HL-60 (cell line): ENCODE results near the gene RTN4IP1.

Experiments
- DNase-seq, 2 experiments: peaks; one replicate each; pipeline ENCODE4 v3.0.0-alpha.2; 2010 to 2020; ENCODE audit warnings: low read depth in 1 of 2, low spot score in 1 of 2
- H3K27ac ChIP-seq: fragments of 250-450 bp; sonication (Bioruptor Pico); replicated peaks from 2 replicates; pipeline ENCODE4 v1.5.1; 2020; ENCODE audit warnings: mild to moderate bottlenecking, moderate library complexity
- H3K27me3 ChIP-seq: fragments of 250-450 bp; sonication (Bioruptor Pico); 2 replicates; pipeline ENCODE4 v1.5.1; 2021; ENCODE audit warnings: mild to moderate bottlenecking, moderate library complexity; ENCODE audit not compliant: insufficient read depth, poor library complexity, severe bottlenecking
- H3K4me3 ChIP-seq: replicated peaks from 2 replicates; pipeline ENCODE4 v1.5.1; 2011; ENCODE audit warnings: mild to moderate bottlenecking, control low read depth, low read length; ENCODE audit not compliant: insufficient read depth
- CTCF ChIP-seq: IDR thresholded peaks from one replicate; pipeline ENCODE4 v1.5.1; 2011; ENCODE audit warnings: low read length, control low read depth, inconsistent platforms; ENCODE audit not compliant: insufficient read depth
- GABPA ChIP-seq: IDR thresholded peaks from 2 replicates; pipeline ENCODE4 v1.6.1; 2012; ENCODE audit warnings: low read depth
- POLR2AphosphoS5 ChIP-seq: IDR thresholded peaks from 2 replicates; pipeline ENCODE4 v1.6.1; 2012; ENCODE audit warnings: low read depth
- REST ChIP-seq: IDR thresholded peaks from 2 replicates; pipeline ENCODE4 v1.6.1; 2012; ENCODE audit warnings: low read depth; ENCODE audit not compliant: insufficient replicate concordance
- SPI1 ChIP-seq: IDR thresholded peaks from 2 replicates; pipeline ENCODE4 v1.6.1; 2012; ENCODE audit warnings: low read depth, mild to moderate bottlenecking, borderline replicate concordance

Gene RTN4IP1

GRCh38 chr6:106658469-106658868 is 29.2 kb upstream of the RTN4IP1 start:
- Histone ChIP-seq H3K27me3 (no peaks in the 10 kb centered on the region), H3K4me3 (no peak overlapping the region), H3K27ac (no peak overlapping the region)
- no peak for DNase-seq
- no peak for TF ChIP-seq CTCF
- no peak for TF ChIP-seq SPI1
- TF ChIP-seq REST = no peak
- TF ChIP-seq GABPA = no peak
- TF ChIP-seq POLR2AphosphoS5 = no peak

GRCh38 chr6:106648651-106649308 is 19.5 kb upstream of the RTN4IP1 start:
- DNase-seq = no peak
- TF ChIP-seq GABPA (no peak), POLR2AphosphoS5 (no peak), SPI1 (no peak), CTCF (no peak), REST (no peak)
- Histone ChIP-seq H3K27me3 (no peaks in the 10 kb centered on the region), H3K27ac (no peak overlapping the region), H3K4me3 (no peak overlapping the region)

- DNase-seq = no peak
- no peak for TF ChIP-seq SPI1
- no peak for TF ChIP-seq POLR2AphosphoS5
- TF ChIP-seq GABPA = no peak
- no peak for TF ChIP-seq REST
- no peak for TF ChIP-seq CTCF
- no peak overlapping the region for H3K4me3 ChIP-seq
- no peak overlapping the region for H3K27ac ChIP-seq
- no peaks in the 10 kb centered on the region for H3K27me3 ChIP-seq
These were observed 13.8 kb upstream of the RTN4IP1 start for GRCh38 chr6:106643061-106643460.
